PC-9 (cell line): ENCODE data around the gene SMC4. TPM values are rescaled to one million over a fixed set of nuclear protein-coding genes. Genes with fewer than 3 reads are reported as not detected.

ENCODE experiments used
- BruUV-seq: library from RNA; stranded (reverse); fragments of 400-500 nt; replicated peaks from 2 replicates; lab custom pipeline; 2021; lab: Mats Ljungman, UMichigan
- CTCF ChIA-PET: fragments of 300-600 bp; sonication (Branson Sonifier 250); formaldehyde crosslinking; loops from one replicate; lab custom pipeline; 2022; ENCODE audit warnings: antibody characterized with exemption; lab: Charles Lee
- POLR2A ChIA-PET: fragments of 300-600 bp; sonication (Branson Sonifier 250); formaldehyde crosslinking; loops from one replicate; lab custom pipeline; 2022; ENCODE audit warnings: antibody characterized with exemption; ENCODE audit not compliant: unreplicated experiment; lab: Charles Lee
- DNase-seq, 2 experiments: peaks; one replicate each; pipeline versions ENCODE4 v3.0.0 to v3.0.0-alpha.2; 2015 to 2022; ENCODE audit warnings: mixed read lengths in 1 of 2
- H2AFZ ChIP-seq: fragments of 200-600 bp; sonication (generic); 2 replicates; pipeline ENCODE4 v1.8.1; 2017; ENCODE audit warnings: antibody characterized with exemption
- H3F3A ChIP-seq: fragments of 200-600 bp; sonication (generic); 2 replicates; pipeline ENCODE4 v1.8.1; 2017; ENCODE audit warnings: antibody characterized with exemption, mild to moderate bottlenecking, low read depth; ENCODE audit not compliant: insufficient read depth
- H3K27ac ChIP-seq: fragments of 200-600 bp; sonication (generic); 2 replicates; pipeline ENCODE4 v1.6.1; 2016; ENCODE audit warnings: mixed run types
- H3K27me3 ChIP-seq: fragments of 200-600 bp; sonication (generic); 2 replicates; pipeline ENCODE4 v1.6.1; 2016; ENCODE audit warnings: low read depth, mixed run types; ENCODE audit not compliant: insufficient read depth
- H3K36me3 ChIP-seq: fragments of 200-600 bp; sonication (generic); 2 replicates; pipeline ENCODE4 v1.6.1; 2016; ENCODE audit warnings: low read depth, mixed run types
- H3K4me1 ChIP-seq: fragments of 200-600 bp; sonication (generic); replicated peaks from 2 replicates; pipeline ENCODE4 v1.6.1; 2016; ENCODE audit warnings: mixed run types; ENCODE audit not compliant: insufficient read depth
- H3K4me2 ChIP-seq: fragments of 200-600 bp; sonication (generic); 2 replicates; pipeline ENCODE4 v1.6.1; 2017; ENCODE audit warnings: mixed run types
- H3K4me3 ChIP-seq: fragments of 200-600 bp; sonication (generic); 2 replicates; pipeline ENCODE4 v1.6.1; 2016; ENCODE audit warnings: mixed run types
- H3K79me2 ChIP-seq: fragments of 200-600 bp; sonication (generic); 2 replicates; pipeline ENCODE4 v1.6.1; 2017; ENCODE audit warnings: low read depth, mixed run types
- H3K9me2 ChIP-seq: fragments of 200-600 bp; sonication (generic); 2 replicates; pipeline ENCODE4 v1.8.1; 2017; ENCODE audit warnings: mild to moderate bottlenecking; ENCODE audit not compliant: insufficient read depth
- H3K9me3 ChIP-seq: fragments of 200-600 bp; sonication (generic); 2 replicates; pipeline ENCODE4 v1.8.1; 2016; ENCODE audit warnings: low read depth; ENCODE audit not compliant: insufficient read depth
- H4K20me1 ChIP-seq: fragments of 200-600 bp; sonication (generic); 2 replicates; pipeline ENCODE4 v1.8.1; 2017; ENCODE audit not compliant: insufficient read depth
- EZH2 ChIP-seq: fragments of 200-600 bp; sonication (generic); IDR thresholded peaks from 2 replicates; pipeline ENCODE4 v1.8.0; 2017; ENCODE audit warnings: antibody characterized with exemption, low read depth
- intact Hi-C: fragments of 100-400 bp; cut with micrococcal nuclease; formaldehyde crosslinking; loops from one replicate; pipeline ENCODE4 v1.10.0; 2022; ENCODE audit not compliant: unreplicated experiment
- total RNA-seq: library from RNA; stranded (reverse); gene quantifications from 2 replicates; pipeline ENCODE4 v1.2.3, GENCODE V29; 2021
- TF ChIP-seq, protein P1 (sequence below): fragments of 200-600 bp; sonication (generic); conservative IDR thresholded peaks from 2 replicates; pipeline ENCODE4 v1.6.1; 2017; ENCODE audit warnings: mixed run types, antibody characterized with exemption, mild to moderate bottlenecking, moderate library complexity

Gene SMC4
- total RNA-seq, 1 experiment from 2014 or later, result 181 TPM

DNA sequence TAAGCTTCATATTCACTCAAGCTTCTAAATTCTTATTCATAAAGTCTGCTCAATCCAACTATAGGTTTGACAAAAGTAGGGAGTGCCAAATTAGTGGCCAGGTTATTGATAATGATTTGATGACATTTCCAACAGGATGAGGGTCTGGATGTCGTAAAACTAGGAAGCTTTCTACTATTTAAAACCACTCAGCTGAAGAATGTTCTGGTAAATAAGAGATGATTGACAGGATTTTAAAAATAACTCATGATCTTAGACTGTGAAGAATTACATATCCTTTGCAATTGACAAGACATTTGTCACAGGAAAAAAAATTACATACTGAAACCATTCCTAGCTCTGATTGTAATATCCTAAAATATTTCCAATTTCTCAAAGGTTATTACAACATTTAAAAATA, 65.5 kb downstream of the SMC4 start:
- CTCF ChIA-PET, result interaction anchor here (0.6 kb wide), 1 partner anchor 529 kb away, joined by 3 read pairs; no protein-coding TSS in a partner anchor
- Histone ChIP-seq H3K4me3 (no peak overlapping the region), H3K27ac (no peak overlapping the region), H3K4me2 (no peak overlapping the region), H3K9me2 (no peaks in the 10 kb centered on the region), H3K36me3 (no peaks in the 10 kb centered on the region), H2AFZ (no peak overlapping the region), H3F3A (no peaks in the 10 kb centered on the region), H3K79me2 (no peaks in the 10 kb centered on the region), H4K20me1 (no peaks in the 10 kb centered on the region), H3K4me1 (no peaks in the 10 kb centered on the region), H3K9me3 (no peaks in the 10 kb centered on the region), H3K27me3 (no peaks in the 10 kb centered on the region)
- DNase-seq, result no peak
- intact Hi-C loops, result no loop called here
- no peak for TF ChIP-seq EZH2
- TF ChIP-seq, protein P1, sequence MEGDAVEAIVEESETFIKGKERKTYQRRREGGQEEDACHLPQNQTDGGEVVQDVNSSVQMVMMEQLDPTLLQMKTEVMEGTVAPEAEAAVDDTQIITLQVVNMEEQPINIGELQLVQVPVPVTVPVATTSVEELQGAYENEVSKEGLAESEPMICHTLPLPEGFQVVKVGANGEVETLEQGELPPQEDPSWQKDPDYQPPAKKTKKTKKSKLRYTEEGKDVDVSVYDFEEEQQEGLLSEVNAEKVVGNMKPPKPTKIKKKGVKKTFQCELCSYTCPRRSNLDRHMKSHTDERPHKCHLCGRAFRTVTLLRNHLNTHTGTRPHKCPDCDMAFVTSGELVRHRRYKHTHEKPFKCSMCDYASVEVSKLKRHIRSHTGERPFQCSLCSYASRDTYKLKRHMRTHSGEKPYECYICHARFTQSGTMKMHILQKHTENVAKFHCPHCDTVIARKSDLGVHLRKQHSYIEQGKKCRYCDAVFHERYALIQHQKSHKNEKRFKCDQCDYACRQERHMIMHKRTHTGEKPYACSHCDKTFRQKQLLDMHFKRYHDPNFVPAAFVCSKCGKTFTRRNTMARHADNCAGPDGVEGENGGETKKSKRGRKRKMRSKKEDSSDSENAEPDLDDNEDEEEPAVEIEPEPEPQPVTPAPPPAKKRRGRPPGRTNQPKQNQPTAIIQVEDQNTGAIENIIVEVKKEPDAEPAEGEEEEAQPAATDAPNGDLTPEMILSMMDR, result no peak
- no TSS peak for BruUV-seq
- POLR2A ChIA-PET, result no interaction called here

GRCh38 chr3:160470181-160470580, 70.7 kb downstream of the SMC4 start:
- no peak for DNase-seq
- ChIA-PET CTCF (no interaction called here), POLR2A (no interaction called here)
- Histone ChIP-seq H3K4me3 (no peak overlapping the region), H3K79me2 (no peaks in the 10 kb centered on the region), H3K27ac (no peak overlapping the region), H3F3A (no peaks in the 10 kb centered on the region), H2AFZ (no peak overlapping the region), H3K9me2 (0 out of 2 replicates have a peak, but pooled peaks cover 3% of the 10 kb centered on the region), H3K4me1 (no peaks in the 10 kb centered on the region; the same call in 1 of the 2 replicates), H3K36me3 (no peaks in the 10 kb centered on the region), H3K9me3 (peaks cover 6% of the 10 kb centered on the region; the same call in 1 of the 2 replicates), H3K4me2 (no peak overlapping the region), H4K20me1 (no peaks in the 10 kb centered on the region), H3K27me3 (no peaks in the 10 kb centered on the region)
- intact Hi-C loops, result no loop called here
- no peak for TF ChIP-seq EZH2
- TF ChIP-seq, protein P1, result no peak
- BruUV-seq, result no TSS peak

GRCh38 chr3:160471892-160472291, 72.4 kb downstream of the SMC4 start:
- H3K27me3 ChIP-seq, result no peaks in the 10 kb centered on the region
- BruUV-seq, result no TSS peak

More at GRCh38 chr3:160471892-160472291, 72.4 kb downstream of the SMC4 start:
- peaks cover 3% of the 10 kb centered on the region; the same call in 1 of the 2 replicates for H3K9me2 ChIP-seq
- H3K9me3 ChIP-seq, result peaks cover 6% of the 10 kb centered on the region; the same call in 1 of the 2 replicates
- intact Hi-C loops, result no loop called here
- no peak overlapping the region for H3K4me3 ChIP-seq
- H3K4me2 ChIP-seq, result no peak overlapping the region
- H4K20me1 ChIP-seq, result no peaks in the 10 kb centered on the region
- H3K79me2 ChIP-seq, result no peaks in the 10 kb centered on the region
- TF ChIP-seq EZH2, result no peak
- TF ChIP-seq, protein P1, result no peak
- H3K27ac ChIP-seq, result no peak overlapping the region
- no peak overlapping the region; the same call in 1 of the 2 replicates for H2AFZ ChIP-seq
- no peaks in the 10 kb centered on the region for H3F3A ChIP-seq
- H3K4me1 ChIP-seq, result no peaks in the 10 kb centered on the region; the same call in 1 of the 2 replicates
- no peak for DNase-seq
- ChIA-PET CTCF (no interaction called here), POLR2A (no interaction called here)
- H3K36me3 ChIP-seq, result no peaks in the 10 kb centered on the region
